Diencephalon (tissue), 1 donor: Measurements from ENCODE around the gene SEPTIN8. TPM values are rescaled to one million over a fixed set of nuclear protein-coding genes. Genes with fewer than 3 reads are reported as not detected.

ENCODE experiments used
- total RNA-seq: library from RNA; depleted of rRNA; stranded (reverse); fragments of >200 nt; gene quantifications from one replicate; pipeline ENCODE4 v1.2.3, GENCODE V29; 2014

SEPTIN8 gene, protein sequence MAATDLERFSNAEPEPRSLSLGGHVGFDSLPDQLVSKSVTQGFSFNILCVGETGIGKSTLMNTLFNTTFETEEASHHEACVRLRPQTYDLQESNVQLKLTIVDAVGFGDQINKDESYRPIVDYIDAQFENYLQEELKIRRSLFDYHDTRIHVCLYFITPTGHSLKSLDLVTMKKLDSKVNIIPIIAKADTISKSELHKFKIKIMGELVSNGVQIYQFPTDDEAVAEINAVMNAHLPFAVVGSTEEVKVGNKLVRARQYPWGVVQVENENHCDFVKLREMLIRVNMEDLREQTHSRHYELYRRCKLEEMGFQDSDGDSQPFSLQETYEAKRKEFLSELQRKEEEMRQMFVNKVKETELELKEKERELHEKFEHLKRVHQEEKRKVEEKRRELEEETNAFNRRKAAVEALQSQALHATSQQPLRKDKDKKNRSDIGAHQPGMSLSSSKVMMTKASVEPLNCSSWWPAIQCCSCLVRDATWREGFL
- 45.9 TPM for total RNA-seq

DNA sequence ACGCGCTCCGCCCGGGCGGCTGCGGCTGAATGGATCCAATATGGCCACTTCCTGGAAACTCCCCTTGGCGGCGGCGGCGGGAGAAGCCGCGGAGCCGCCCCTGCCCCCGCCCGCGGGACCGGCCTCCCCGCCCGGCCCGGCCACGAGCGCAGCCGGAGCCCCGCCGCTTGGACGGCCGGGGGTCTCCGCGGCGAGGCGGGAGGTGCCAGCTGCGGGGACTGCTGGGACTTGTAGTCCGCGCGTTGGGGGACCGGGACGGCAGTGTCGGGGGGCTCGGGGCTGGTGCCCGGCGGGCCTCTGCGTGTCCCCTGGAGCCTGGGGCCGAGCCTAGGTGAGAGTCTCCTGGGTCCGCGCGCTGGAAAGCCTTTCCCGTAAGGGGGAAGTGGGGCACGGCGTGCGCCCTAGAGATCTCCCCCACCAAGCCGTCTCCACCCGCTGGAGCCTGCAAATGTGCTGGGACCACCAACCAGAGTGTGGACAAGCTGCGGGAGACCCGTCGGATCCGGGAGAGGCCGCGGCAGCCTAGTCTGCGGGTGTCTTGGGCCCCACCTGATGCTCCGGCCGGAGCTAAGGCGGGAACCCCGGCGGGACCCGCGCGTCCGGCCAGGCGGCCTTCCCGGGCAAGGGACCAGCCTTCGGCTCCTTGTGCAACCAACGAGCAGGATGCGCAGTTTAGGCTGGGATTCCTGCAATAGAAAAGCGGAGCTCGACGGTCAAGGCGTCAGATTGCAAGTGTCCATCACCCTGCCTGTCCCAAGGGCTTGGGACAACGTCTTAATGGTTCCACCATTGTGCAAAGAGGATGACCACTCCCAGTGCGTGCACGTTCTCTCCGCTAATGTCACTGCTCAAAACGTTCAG is at the start of gene SEPTIN8:
SEPTIN8 (minus strand) TSS at position 31 of the 861 bp plus-strand sequence. CDS start 102 bp downstream, outside the sequence.

DNA sequence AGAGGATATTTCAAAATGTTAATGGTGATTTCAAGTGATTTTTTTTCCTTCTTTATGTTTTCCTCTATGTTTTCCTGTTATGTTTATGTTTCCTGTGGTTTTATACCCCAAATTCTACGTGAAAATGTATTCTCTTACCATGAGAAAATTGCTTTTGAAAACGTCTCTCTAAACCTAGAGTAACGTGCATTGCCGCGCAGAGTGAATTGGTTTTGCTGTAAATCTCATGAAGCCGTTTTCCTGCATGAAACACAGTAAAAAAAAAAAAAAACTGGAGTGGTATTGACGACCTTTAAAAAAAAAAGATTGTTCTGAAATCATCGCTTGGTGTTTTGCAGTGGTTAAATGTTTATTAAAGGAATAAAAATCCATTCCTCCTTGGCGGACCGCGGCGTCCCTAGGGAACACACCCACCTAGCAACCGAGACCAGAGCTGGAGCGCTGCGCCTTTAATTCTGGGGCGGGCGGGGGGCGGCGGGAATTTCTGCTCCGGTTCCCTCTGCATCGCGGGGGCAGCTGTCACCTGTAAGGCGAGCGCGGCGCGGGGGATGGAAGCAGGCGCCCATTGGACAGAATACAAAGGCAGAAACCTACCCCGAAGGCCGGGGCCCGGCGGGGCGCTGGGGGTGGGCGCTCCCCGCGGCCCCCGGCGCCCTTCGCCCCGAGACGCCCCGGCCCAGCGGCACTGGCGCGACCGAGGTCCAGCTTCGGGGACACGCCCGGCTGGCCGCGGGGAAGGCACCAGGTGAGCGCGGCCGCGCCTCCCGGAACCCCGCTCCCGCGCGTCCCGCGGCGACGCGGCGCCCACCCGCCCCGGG is 36.0 kb upstream of the SEPTIN8 start, which contains the start of gene SOWAHA:
SOWAHA (plus strand) TSS at position 522 of the 818 bp plus-strand sequence. CDS start 320 bp downstream, outside the sequence.

DNA sequence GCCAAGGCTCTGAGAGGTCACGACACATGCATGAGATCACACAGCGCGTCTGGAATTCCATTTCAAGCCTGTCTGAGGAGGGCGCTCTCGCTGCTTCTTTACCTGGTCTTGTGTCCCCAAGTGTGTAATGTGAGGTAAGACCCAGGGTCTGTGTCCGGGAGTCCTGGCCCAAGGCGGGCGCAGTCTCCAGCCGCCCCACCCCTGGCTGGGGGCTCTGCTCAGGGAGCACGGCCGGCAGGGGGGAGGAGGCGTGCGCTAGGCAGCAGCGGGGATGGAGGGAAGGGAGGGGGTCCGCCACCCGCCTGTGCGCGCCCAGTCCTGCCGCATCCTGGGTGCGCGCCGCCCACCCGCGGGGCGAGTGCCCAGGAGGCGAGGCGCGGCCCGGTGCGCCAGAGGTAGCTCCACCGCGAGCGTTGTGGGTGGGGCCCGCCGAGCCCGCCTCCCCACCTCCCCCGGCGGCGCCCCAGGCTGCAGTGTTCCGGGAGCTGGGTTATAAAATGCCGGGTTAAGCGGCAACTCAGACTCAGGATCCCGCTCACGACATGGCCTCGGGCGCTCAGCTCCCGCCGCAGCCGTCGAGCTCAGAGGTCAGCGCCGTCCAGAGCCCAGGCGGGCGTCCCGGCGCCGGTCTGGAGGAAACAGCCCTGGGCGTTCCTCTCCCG is 30.0 kb downstream of the SEPTIN8 start, which contains the start of gene CCNI2:
CCNI2 (plus strand) TSS at position 473 of the 662 bp plus-strand sequence; CDS start at position 543, 70 bp downstream.

DNA sequence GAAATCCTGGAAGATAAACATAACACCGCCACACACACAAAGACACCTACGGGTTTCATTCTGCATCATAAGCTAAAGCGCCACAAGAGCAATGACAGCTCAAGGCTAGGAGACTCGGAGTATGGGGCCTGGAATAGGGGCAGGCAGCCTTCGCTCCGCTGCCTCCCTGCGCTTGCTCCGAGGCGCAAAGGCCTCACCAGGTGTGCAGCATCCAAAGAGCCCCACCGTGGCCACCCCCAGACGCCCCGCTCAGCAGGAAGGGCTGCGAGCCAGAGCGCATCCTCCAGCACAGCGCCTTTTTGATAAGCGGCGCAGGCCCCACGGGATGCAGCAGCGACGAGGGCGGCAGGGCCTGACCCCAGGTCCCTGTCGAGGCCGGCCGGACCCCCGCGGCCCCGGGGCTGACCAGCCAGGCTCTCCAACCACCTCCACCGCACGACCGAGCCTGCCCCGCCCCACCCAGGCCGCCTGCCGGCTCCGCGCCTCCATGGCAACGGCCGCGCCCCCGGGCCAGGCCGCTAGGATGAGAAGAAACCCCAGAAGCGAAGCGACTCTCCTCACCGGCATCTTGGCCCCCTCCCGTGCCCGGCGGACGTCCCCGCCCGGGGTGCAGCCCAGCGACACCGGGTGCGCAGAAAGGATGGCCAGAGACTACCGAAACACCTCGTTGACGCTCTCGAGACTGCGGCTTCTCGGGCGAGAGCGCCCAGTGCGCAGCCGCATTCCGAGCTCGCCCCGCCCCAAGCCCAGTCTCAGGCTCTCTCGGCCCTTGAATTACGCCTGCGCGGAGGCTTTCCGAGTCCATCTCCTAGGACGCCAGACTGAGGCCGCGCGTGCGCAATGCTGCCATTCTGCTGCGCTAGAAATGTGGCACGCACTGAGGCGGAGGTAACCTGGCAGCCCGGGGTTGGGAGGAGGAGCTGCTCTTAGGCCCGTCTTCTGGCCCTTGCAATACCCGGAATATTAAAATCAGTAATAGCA is 39.9 kb downstream of the SEPTIN8 start, which contains the start of gene KIF3A:
KIF3A (minus strand) TSS at position 694 of the 981 bp plus-strand sequence; CDS start at position 567, 127 bp downstream.

Other genes starting within 250 kb of the SEPTIN8 start
- gene IL5, start 233.7 kb downstream of the SEPTIN8 start, total RNA-seq: not detected
- gene RAD50, start 220.3 kb downstream of the SEPTIN8 start, total RNA-seq: 30.4 TPM
- gene IL13, start 119.1 kb downstream of the SEPTIN8 start, total RNA-seq: not detected
- not detected for gene IL4, start 103.2 kb downstream of the SEPTIN8 start, total RNA-seq
- gene KIF3A, start 39.7 kb downstream of the SEPTIN8 start, total RNA-seq: 136 TPM
- gene CCNI2, start 29.8 kb downstream of the SEPTIN8 start, total RNA-seq: 1.8 TPM
- 9.2 TPM for gene SOWAHA, start 36.1 kb upstream of the SEPTIN8 start, total RNA-seq
- 2.3 TPM for gene SHROOM1, start 53.4 kb upstream of the SEPTIN8 start, total RNA-seq
- 1.8 TPM for gene GDF9, start 89.2 kb upstream of the SEPTIN8 start, total RNA-seq
- 90.7 TPM for gene UQCRQ, start 89.4 kb upstream of the SEPTIN8 start, total RNA-seq
- 1.2 TPM for gene LEAP2, start 96.4 kb upstream of the SEPTIN8 start, total RNA-seq
- gene AFF4, start 186.4 kb upstream of the SEPTIN8 start, total RNA-seq: 86.7 TPM
- 33.4 TPM for gene ZCCHC10, start 249.3 kb upstream of the SEPTIN8 start, total RNA-seq